A673 (cell line): Measurements from ENCODE around the gene SMIM10L2A. TPM values are rescaled to one million over a fixed set of nuclear protein-coding genes. Genes with fewer than 3 reads are reported as not detected.

ENCODE experiments used
- BruUV-seq: library from RNA; stranded (reverse); fragments of 400-500 nt; replicated peaks from 2 replicates; lab custom pipeline; 2021; lab: Mats Ljungman, UMichigan
- CTCF ChIA-PET: fragments of 300-600 bp; sonication (Branson Sonifier 250); formaldehyde crosslinking; loops from one replicate; lab custom pipeline; 2022; ENCODE audit warnings: antibody characterized with exemption; lab: Charles Lee
- POLR2A ChIA-PET: fragments of 300-600 bp; sonication (Branson Sonifier 250); formaldehyde crosslinking; loops from one replicate; lab custom pipeline; 2022; ENCODE audit warnings: antibody characterized with exemption; ENCODE audit not compliant: low non-redundant PET; lab: Charles Lee
- DNase-seq: peaks from one replicate; pipeline ENCODE4 v3.0.0-alpha.2; 2015; ENCODE audit warnings: low spot score
- H3K27ac ChIP-seq: fragments of 200-600 bp; sonication (generic); 2 replicates; pipeline ENCODE4 v1.5.1; 2016; ENCODE audit warnings: mixed run types, low read depth, mild to moderate bottlenecking, mixed read lengths, antibody characterized with exemption, low read length; ENCODE audit not compliant: poor library complexity, severe bottlenecking
- H3K27me3 ChIP-seq: fragments of 200-600 bp; sonication (generic); replicated peaks from 2 replicates; pipeline ENCODE4 v1.6.1; 2017; ENCODE audit warnings: mixed run types, low read depth, mild to moderate bottlenecking, mixed read lengths, antibody characterized with exemption, low read length; ENCODE audit not compliant: insufficient read depth, poor library complexity
- H3K36me3 ChIP-seq: fragments of 200-600 bp; sonication (generic); 2 replicates; pipeline ENCODE4 v1.6.1; 2016; ENCODE audit warnings: mixed run types, mild to moderate bottlenecking, mixed read lengths, antibody characterized with exemption, low read length; ENCODE audit not compliant: insufficient read depth, poor library complexity, severe bottlenecking
- H3K4me1 ChIP-seq: fragments of 200-600 bp; sonication (generic); 2 replicates; pipeline ENCODE4 v1.6.1; 2017; ENCODE audit warnings: mixed run types, mild to moderate bottlenecking, mixed read lengths, antibody characterized with exemption, low read length; ENCODE audit not compliant: insufficient read depth, poor library complexity, severe bottlenecking
- H3K4me3 ChIP-seq: fragments of 200-600 bp; sonication (generic); 2 replicates; pipeline ENCODE4 v1.5.1; 2016; ENCODE audit warnings: low read depth, mixed run types, mild to moderate bottlenecking, mixed read lengths, low read length; ENCODE audit not compliant: poor library complexity, severe bottlenecking
- H3K9me3 ChIP-seq: fragments of 200-600 bp; sonication (generic); 2 replicates; pipeline ENCODE4 v1.6.1; 2016; ENCODE audit warnings: mixed run types, low read depth, mild to moderate bottlenecking, mixed read lengths, antibody characterized with exemption, low read length; ENCODE audit not compliant: poor library complexity, severe bottlenecking
- EZH2 ChIP-seq: fragments of 200-600 bp; sonication (generic); IDR thresholded peaks from 2 replicates; pipeline ENCODE4 v1.6.1; 2017; ENCODE audit warnings: borderline replicate concordance, low read depth, mild to moderate bottlenecking, mixed read lengths, antibody characterized with exemption, low read length; ENCODE audit not compliant: poor library complexity, severe bottlenecking
- intact Hi-C: fragments of 100-400 bp; cut with micrococcal nuclease; formaldehyde crosslinking; loops from one replicate; pipeline ENCODE4 v1.10.0; 2022; ENCODE audit not compliant: unreplicated experiment
- total RNA-seq: library from RNA; stranded (reverse); gene quantifications from 2 replicates; pipeline ENCODE4 v1.2.3, GENCODE V29; 2021
- TF ChIP-seq, protein P1 (sequence below): fragments of 300-800, 200-600 bp; sonication (generic); conservative IDR thresholded peaks from 2 replicates; pipeline ENCODE4 v1.5.1; 2017; ENCODE audit warnings: low read depth, mild to moderate bottlenecking, antibody characterized with exemption, low read length, moderate library complexity, mixed read lengths

The SMIM10L2A gene
- total RNA-seq, 1 experiment from 2014 or later, result 1.8 TPM

DNA sequence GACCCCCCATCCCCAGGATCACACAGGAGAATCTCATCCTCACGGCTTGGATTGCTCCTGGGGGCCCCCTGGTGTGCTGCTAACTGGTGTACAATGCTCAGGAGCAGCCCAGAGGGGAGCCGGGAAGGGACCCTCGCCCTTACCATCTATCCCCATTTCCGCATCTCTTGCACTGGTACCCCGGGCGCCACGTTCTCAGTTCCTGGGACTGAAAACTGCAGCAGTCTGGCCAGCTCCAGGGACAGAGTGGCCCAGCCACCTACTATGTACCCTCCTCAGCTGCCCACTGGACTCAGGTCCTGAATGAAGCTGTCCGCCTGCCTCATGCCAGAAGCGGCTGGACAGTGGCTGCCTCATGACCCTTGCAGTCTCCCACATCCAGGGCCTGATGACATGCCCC is 2.7 kb downstream of the SMIM10L2A start:
- Histone ChIP-seq H3K36me3 (no peaks in the 10 kb centered on the region), H3K27me3 (no peaks in the 10 kb centered on the region), H3K4me3 (no peak overlapping the region), H3K4me1 (no peaks in the 10 kb centered on the region), H3K27ac (no peak overlapping the region), H3K9me3 (no peaks in the 10 kb centered on the region)
- BruUV-seq, result no TSS peak
- DNase-seq, result no peak
- intact Hi-C loops, result no loop called here
- TF ChIP-seq, protein P1, sequence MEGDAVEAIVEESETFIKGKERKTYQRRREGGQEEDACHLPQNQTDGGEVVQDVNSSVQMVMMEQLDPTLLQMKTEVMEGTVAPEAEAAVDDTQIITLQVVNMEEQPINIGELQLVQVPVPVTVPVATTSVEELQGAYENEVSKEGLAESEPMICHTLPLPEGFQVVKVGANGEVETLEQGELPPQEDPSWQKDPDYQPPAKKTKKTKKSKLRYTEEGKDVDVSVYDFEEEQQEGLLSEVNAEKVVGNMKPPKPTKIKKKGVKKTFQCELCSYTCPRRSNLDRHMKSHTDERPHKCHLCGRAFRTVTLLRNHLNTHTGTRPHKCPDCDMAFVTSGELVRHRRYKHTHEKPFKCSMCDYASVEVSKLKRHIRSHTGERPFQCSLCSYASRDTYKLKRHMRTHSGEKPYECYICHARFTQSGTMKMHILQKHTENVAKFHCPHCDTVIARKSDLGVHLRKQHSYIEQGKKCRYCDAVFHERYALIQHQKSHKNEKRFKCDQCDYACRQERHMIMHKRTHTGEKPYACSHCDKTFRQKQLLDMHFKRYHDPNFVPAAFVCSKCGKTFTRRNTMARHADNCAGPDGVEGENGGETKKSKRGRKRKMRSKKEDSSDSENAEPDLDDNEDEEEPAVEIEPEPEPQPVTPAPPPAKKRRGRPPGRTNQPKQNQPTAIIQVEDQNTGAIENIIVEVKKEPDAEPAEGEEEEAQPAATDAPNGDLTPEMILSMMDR, result no peak
- no peak for TF ChIP-seq EZH2
- ChIA-PET CTCF (no interaction called here), POLR2A (no interaction called here)

DNA sequence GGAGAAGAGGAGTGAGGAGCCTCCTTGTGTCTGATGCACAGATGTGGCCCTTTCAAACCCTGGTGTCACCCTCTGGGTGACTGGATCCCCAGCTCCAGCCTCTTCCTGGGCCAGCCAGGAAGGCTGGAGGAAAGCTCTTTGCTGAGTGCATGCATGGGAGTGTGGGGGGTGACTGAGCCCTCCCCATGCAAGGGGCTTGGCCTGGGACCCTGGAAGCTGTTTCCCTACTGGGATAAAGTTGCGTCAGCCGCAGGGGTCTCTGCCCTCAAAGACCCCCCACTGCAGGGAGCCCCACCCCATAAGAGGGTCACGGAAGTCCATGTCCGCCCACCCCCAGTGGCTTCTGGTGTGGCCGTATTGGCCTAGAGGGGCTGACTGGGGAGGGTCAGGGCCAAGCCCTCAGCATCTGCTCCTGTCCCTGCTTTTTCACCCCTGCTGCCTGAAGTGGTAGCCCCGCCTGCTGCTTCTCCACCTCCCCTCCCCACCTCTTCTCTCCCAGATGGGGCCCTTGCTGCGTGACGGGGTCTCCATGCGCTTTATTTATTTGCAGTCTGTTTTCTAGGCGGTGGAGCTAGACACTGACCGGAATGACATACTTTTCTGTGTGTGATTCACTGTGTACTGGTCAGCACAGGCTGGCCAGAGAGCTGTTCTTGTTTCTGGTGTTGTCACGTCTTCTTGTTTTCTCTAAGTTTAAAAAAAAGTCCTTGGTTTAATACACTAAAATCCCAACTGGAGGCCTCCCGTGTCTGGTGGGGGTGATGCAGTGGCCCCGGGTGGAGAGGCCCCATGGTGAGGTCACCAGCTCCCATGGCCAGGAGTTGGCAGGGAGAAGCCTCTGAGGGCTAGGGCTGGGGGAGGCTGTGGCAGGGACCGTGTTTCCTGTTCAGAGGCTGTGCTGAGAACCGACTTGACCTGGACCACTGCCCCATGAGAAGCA is 3.6 kb downstream of the SMIM10L2A start:
- Histone ChIP-seq H3K27me3 (no peaks in the 10 kb centered on the region), H3K4me1 (no peaks in the 10 kb centered on the region), H3K27ac (no peak overlapping the region), H3K36me3 (no peaks in the 10 kb centered on the region), H3K4me3 (no peak overlapping the region), H3K9me3 (no peaks in the 10 kb centered on the region)
- no TSS peak for BruUV-seq
- POLR2A ChIA-PET, result no interaction called here
- CTCF ChIA-PET, result no interaction called here
- intact Hi-C loops, result no loop called here
- TF ChIP-seq EZH2, result no peak
- TF ChIP-seq, protein P1, result no peak
- DNase-seq, result no peak

DNA sequence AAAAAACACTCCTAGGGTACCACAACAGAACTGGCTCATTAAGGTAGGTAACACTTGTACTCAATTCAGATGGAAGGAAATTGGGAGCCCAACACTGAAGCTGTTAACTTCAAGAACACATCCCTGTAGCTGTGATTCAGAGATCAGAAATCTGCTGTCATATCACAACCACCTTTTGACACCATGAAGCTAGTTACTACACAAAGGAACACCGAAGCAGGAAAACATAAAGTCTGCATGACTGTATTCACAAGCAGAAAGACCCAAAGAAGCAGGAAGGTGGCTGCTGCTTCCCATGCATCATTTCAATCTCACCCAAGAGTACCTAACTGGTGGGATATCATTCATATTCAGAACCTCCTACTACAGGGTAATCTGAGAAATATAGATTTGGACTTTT is 7.7 kb downstream of the SMIM10L2A start:
- Histone ChIP-seq H3K4me1 (no peaks in the 10 kb centered on the region), H3K4me3 (no peak overlapping the region), H3K27me3 (no peaks in the 10 kb centered on the region), H3K9me3 (no peaks in the 10 kb centered on the region), H3K27ac (no peak overlapping the region), H3K36me3 (no peaks in the 10 kb centered on the region)
- ChIA-PET CTCF (no interaction called here), POLR2A (no interaction called here)
- BruUV-seq, result no TSS peak
- DNase-seq, result no peak
- no peak for TF ChIP-seq EZH2
- TF ChIP-seq, protein P1, result no peak
- intact Hi-C loops, result no loop called here
